HG02973 (cell line): ENCODE measurements around the gene SPAG16.

Source experiments
- ATAC-seq: cut with Tn5 transposase; IDR thresholded peaks from one replicate; pipeline ENCODE4 v1.9.1; 2021; ENCODE audit warnings: moderate library complexity; ENCODE audit not compliant: unreplicated experiment

SPAG16 gene

DNA sequence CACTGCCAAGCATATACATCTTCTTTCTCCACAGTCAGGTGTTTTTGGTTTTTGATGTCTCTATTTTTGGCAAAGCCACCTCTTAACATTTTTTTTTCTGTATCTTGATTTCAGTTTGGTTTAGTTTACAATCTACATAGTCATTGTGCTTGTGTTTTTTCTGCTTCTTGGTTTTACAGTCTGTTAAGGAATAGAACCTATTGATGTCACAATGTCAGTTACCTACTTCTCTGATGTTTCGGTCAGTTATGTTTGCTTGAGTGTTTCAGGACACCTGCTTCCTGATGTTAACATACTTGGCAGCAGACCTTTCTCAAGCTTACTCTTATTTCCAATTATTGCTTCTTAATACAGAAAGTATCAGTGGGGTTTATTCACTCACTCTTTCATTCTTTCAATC lies 253.3 kb downstream of the SPAG16 start:
- peak; percentile 47 for ATAC-seq

DNA sequence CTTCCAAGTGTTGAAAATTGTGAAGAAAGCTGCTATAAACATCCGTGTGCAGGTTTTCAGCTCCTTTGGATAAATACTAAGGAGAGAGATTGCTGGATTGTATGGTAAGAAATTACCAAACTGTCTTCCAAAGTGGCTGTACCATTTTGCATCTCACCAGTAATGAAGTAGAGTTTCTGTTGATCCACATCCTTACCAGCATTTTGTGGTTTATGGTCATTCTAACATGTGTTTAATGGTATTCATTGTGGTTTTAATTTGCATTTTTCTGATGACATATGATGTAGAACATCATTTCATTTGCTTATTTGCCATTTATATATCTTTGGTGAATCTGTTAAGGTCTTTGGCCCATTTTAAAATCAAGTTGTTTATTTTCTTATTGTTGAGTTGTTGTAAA lies 260.7 kb downstream of the SPAG16 start:
- ATAC-seq = no peak

DNA sequence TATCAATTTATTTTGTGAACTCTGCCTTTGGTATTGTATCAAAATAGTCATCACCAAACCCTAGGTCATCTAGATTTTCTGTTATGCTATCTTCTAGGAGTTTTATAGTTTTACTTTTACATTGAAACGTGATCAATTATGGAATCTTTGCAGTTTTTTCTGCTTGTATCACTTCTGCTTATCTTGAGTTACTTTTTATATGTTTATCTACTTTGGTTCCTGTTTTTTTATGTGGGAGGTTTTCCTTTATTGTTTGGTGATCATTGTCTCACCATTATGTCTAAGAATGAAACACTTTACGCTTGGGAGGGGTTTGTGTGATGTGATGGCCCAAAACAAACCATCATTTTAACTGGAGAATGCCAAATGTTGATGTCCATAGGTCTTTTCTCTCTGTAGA lies 261.2 kb downstream of the SPAG16 start:
- ATAC-seq = no peak

GRCh38 chr2:213545964-213546475 lies 261.8 kb downstream of the SPAG16 start:
- ATAC-seq = no peak

DNA sequence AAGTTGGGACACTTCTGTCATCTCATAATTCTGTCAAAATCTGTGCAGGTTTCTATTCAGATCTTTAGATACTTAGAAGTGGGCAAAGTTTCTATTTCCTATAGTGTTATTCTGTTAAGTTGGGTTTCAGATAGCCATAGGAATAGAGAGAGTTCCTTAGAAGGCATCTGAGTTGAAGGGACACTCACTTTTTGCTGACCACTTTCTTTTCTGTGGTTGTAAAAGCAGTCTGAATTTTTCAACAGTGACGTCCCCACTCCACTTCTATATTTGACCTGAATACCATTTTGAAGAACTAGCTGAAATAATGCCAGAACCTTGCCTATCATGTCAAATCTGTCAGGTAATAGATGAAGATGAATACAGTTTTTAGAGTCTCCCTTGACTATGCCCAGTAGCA lies 267.3 kb downstream of the SPAG16 start:
- no peak for ATAC-seq

GRCh38 chr2:213559053-213559452 lies 274.8 kb downstream of the SPAG16 start:
- no peak for ATAC-seq

- ATAC-seq = no peak
Observed at GRCh38 chr2:213561759-213562158, 277.5 kb downstream of the SPAG16 start.

- ATAC-seq = no peak
Observed at GRCh38 chr2:213562539-213563180, 278.4 kb downstream of the SPAG16 start.

- no peak for ATAC-seq
Observed at GRCh38 chr2:213566846-213567245, 282.6 kb downstream of the SPAG16 start.

GRCh38 chr2:213609570-213610170 lies 325.4 kb downstream of the SPAG16 start:
- no peak for ATAC-seq

DNA sequence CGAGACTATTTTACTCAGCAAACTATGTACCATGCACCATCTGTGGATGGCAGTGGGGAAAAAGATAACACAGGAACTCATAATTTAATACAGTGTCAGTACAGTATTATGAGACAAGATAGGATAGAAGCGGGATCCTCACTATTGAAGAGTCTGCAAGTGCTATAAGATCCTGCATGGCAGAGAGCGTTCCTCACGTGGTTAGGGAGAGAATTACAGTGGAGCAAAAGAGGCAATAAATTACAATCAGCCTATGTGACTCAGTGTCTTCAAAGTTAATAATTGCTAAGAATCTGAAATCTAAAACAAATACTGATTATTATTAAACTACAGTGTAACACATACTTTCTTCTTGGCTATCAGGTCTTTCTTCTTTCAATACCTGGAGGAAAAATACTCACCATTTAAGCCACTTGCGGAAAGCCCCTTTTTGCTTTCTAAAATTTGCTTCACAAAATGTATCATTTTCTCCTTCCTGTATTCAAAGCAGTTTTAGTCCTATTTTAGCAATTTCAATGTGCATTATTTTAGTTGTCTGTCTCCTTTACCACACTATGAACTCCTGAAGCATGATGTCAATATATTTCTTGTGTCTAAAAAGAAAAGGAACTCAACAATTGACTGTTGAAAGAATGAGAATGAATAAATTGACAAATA lies 342.9 kb downstream of the SPAG16 start:
- ATAC-seq = peak; percentile 45

- ATAC-seq = peak; percentile 53
Observed at GRCh38 chr2:213627835-213628460, 343.7 kb downstream of the SPAG16 start.

GRCh38 chr2:213640738-213641425 lies 356.6 kb downstream of the SPAG16 start:
- ATAC-seq = no peak

DNA sequence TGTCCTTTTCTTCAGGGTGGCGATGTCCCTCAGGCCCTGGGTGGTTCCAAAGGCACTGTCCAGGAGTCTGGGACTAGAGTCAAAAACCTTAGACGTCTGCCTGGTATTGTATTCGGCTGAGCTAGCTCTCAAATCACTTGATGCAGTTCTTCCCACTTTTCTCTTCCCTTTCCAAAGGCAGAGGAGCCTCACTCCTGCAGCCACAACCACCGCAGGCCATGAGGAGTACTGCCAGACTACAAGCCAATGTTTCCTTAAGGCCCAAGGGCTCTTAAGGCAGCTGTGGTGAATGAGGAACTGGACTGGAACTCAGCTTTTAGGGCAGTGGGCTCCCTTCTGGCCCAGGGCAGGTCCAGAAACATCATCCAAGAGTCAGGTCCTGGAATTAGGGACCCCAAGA lies 360.7 kb downstream of the SPAG16 start:
- no peak for ATAC-seq

- no peak for ATAC-seq
Observed at GRCh38 chr2:213649176-213649575, 364.9 kb downstream of the SPAG16 start.

DNA sequence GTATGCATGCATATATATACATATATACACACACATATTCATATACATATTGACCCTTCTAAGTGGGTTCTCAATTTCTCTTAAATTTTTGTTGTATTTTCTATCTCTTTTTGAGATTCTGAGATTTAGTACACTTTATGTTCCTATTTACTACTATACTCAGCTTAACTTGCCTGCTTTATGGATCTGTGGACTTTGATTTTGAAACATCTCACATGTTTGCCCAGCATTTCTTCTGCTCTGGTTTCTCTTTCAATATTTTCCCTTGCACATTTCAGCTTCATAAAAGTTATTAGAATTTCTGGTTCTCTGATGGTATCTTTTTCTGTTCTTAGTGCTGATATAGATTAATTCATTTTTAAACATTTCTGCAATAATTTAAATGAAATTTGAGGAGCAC lies 380.6 kb downstream of the SPAG16 start:
- no peak for ATAC-seq

DNA sequence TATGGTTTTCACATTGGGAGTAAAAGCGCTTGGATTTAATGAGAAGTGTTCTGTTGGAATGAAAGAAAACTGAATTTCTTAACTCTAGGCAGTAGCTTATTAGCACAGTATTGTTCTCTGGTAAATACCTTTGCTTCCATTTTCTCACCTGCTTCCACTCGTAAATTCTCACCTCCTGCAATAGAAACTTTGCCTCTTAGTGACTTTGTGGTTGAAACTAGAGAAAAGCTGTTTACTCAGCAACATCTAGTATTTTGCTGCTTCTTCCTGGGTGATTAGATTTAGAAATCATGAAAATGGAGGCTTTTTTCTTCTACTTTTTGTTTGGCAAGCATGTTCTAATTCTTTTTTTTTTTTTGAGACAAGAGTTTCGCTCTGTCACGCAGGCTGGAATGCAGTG lies 385.4 kb downstream of the SPAG16 start:
- ATAC-seq = no peak

GRCh38 chr2:213678437-213679218 lies 394.4 kb downstream of the SPAG16 start:
- peak; percentile 66 for ATAC-seq

DNA sequence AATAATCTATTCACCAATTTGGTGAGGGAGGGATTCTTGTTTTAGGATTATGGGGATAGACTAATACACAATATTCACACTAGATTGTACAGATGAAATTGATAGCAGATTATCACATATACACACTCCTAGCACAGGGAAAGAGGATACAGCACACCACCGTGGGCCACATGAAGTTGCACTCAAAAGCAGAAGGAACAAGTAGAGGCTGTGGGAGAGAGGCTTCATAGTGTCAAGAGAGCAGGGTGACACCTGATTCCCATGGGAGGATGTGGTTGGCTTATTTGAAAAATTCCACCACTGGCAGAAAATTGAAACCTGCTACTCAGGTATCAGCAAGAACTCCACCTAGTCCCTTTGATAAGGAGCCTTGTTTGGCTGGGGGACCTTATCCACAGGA lies 395.6 kb downstream of the SPAG16 start:
- ATAC-seq = no peak

DNA sequence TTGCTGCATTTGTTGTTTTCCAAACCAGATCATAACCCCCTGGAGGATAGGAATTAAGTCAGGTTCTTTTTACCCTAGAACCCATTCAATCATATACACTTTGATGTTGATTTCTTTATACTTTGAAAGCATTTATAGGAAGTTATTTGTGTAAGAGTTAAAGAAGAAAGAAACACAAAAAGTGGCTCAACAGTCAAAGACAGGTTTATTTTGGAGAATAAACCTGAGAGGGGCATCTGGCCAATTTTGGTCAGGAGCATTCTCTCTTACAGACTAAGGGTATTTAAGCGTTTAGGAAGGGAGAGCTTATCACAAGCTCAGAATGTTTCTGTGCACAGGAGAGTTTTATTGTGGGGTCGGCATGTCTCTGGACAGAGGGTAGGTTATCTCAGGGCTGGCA lies 398.0 kb downstream of the SPAG16 start:
- no peak for ATAC-seq
